ENCODE data around the gene SREBF2. TPM values are rescaled to one million over a fixed set of nuclear protein-coding genes. Genes with fewer than 3 reads are reported as not detected.

The SREBF2 gene
- total RNA-seq, 2 donors from 2014 or later = 127 to 131 TPM

DNA sequence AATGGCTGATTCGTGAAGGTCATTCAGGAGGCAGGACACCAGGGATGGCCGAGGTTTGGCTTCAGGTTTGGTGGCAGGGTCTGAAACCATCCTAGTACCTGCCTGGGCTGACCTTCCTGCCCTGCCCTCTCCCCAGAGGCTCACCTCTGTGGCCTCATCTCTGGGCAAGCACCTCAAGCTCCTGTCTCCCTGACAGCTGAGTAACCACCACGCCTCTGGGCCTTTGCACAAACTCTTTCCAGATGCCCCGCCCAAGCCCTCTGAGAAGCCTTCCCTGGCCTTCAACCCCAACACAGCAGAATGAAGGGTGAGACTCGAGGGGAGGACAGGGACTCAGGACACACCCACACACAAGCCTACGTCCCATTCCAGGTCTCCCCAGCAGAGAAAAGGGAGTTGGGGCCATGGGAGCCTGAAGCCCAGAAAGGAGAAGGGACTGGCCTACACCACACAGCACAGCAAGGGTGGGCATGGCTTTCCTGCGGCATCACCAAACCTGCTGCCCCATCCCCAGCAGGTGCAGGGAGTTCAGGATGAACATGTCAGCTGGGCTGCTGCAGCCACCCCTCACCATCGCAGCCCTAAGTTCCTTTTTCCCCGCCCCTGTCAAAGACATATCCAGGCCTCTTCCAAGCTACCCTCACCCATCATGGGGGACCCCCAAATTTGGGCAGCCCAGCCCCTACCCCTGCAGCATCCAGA lies 79.6 kb downstream of the SREBF2 start:
- H3K4me1 Mint-ChIP-seq (ENCODE audit: low read depth) = peaks cover 50% of the 10 kb centered on the region
- no peaks in the 10 kb centered on the region for H3K9me3 Mint-ChIP-seq
- peaks cover 40% of the 10 kb centered on the region for H3K27me3 Mint-ChIP-seq (ENCODE audit: low read depth)
- no peak for ATAC-seq (replicated peaks in 1 of 2)
- H3K36me3 Mint-ChIP-seq (ENCODE audit: insufficient read depth in 2 of 2) = peaks cover 0 to 3% of the 10 kb centered on the region in 2 donors
- no peak for DNase-seq
- no peak overlapping the region for H3K27ac Mint-ChIP-seq
- peak overlapping the region; percentile 25 to 74 for H3K4me3 Mint-ChIP-seq

GRCh38 chr22:41913040-41913719 lies 80.3 kb downstream of the SREBF2 start:
- DNase-seq = no peak
- Mint-ChIP-seq H3K27me3 (ENCODE audit: low read depth) (peaks cover 40% of the 10 kb centered on the region), H3K27ac (no peak overlapping the region), H3K4me1 (ENCODE audit: low read depth) (peaks cover 47% of the 10 kb centered on the region), H3K36me3 (ENCODE audit: insufficient read depth in 2 of 2) (peaks cover 0 to 3% of the 10 kb centered on the region in 2 donors), H3K9me3 (no peaks in the 10 kb centered on the region), H3K4me3 (peak overlapping the region; percentile 25 to 74)
- no peak for ATAC-seq (replicated peaks in 1 of 2)

- H3K9me3 Mint-ChIP-seq = no peaks in the 10 kb centered on the region
- H3K27ac Mint-ChIP-seq = no peak overlapping the region
- no peak for DNase-seq
- H3K4me1 Mint-ChIP-seq (ENCODE audit: low read depth) = peaks cover 49% of the 10 kb centered on the region
- peaks cover 40% of the 10 kb centered on the region for H3K27me3 Mint-ChIP-seq (ENCODE audit: low read depth)
- peak overlapping the region in 1 of 2 donors; percentile 34 for H3K4me3 Mint-ChIP-seq
- H3K36me3 Mint-ChIP-seq (ENCODE audit: insufficient read depth in 2 of 2) = peaks cover 0 to 3% of the 10 kb centered on the region in 2 donors
- ATAC-seq (replicated peaks in 1 of 2) = peak; percentile 8 to 13
Observed at GRCh38 chr22:41913842-41914534, 81.1 kb downstream of the SREBF2 start.

DNA sequence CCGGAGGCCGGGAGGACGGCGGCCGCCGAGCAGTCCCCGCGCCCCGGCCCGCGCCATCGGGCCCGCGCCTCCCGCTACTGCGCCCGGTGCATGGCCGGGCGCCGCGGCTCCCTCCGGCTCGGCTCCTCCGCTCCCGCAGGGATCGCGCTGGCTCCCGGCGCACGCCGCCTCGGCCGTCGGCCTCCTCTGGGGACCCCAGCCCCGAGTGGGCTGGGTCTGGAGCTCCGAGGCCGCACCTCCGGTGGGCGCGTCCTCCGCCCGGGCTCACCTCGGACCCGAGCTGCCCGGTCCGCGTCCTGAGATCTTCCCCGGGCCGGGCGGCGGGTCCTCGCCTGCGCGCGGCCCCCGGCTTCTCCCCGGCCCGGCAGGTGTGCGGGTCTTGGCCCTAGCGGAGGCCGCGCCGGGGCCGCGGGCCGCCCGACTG lies 81.7 kb downstream of the SREBF2 start:
- Mint-ChIP-seq H3K36me3 (ENCODE audit: insufficient read depth in 2 of 2) (peaks cover 0 to 3% of the 10 kb centered on the region in 2 donors), H3K9me3 (no peaks in the 10 kb centered on the region), H3K27ac (no peak overlapping the region), H3K4me1 (ENCODE audit: low read depth) (peaks cover 48% of the 10 kb centered on the region), H3K4me3 (no peak overlapping the region), H3K27me3 (ENCODE audit: low read depth) (peaks cover 40% of the 10 kb centered on the region)
- peak; percentile 12 to 19 for ATAC-seq (replicated peaks in 1 of 2)
- no peak for DNase-seq

DNA sequence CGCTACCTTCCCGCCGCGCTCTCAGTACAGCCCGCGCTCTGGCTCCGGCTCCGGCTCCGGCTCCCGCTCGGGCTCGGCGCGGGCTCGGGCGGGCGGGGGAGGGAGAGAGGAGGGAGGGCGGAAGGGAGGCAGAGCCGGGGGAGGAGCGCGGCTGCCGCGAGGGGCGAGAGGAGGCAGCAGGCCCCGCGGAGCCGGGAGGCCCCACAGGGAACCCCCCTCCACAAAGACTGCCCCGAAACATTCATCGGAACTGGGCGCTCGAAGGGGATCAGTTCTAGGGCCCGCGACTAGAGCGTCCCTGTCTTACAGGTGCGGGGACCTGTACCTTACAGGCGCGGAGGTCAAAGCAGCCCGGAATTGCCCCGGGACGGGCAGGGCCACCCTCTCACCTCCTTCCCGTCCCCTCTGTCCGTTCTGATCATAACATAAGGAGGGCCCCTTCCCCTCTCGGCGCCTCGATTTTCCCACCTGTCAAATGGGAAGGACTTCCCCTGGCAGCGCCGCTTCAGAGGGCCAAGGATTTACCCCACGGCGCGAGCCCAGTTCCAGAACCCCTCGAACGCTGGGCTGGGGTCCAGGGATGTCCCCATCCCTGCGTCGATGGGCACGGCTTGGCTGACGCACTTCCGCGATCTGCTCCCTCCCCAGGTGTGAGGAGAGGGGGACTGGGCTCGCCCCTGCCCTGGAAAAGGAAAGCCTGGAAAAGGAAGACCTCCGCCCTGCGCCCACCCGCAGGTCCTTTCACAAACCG lies 82.3 kb downstream of the SREBF2 start, which contains the start of gene SHISA8:
SHISA8 (minus strand) TSS at position 40 of the 751 bp plus-strand sequence. CDS start 407 bp downstream, outside the sequence.
- peak within 1 kb of the TSS; percentile 55 to 67 for H3K4me3 Mint-ChIP-seq
- peaks cover 50% of the 10 kb centered on the region for H3K4me1 Mint-ChIP-seq (ENCODE audit: low read depth)
- DNase-seq (peak; percentile 72 to 73), ATAC-seq (replicated peaks in 1 of 2) (peak; percentile 56 to 65)
- peaks cover 0 to 3% of the 10 kb centered on the region in 2 donors for H3K36me3 Mint-ChIP-seq (ENCODE audit: insufficient read depth in 2 of 2)
- no peaks in the 10 kb centered on the region for H3K9me3 Mint-ChIP-seq
- H3K27me3 Mint-ChIP-seq (ENCODE audit: low read depth) = peaks cover 40% of the 10 kb centered on the region
- no peak within 1 kb of the TSS for H3K27ac Mint-ChIP-seq

DNA sequence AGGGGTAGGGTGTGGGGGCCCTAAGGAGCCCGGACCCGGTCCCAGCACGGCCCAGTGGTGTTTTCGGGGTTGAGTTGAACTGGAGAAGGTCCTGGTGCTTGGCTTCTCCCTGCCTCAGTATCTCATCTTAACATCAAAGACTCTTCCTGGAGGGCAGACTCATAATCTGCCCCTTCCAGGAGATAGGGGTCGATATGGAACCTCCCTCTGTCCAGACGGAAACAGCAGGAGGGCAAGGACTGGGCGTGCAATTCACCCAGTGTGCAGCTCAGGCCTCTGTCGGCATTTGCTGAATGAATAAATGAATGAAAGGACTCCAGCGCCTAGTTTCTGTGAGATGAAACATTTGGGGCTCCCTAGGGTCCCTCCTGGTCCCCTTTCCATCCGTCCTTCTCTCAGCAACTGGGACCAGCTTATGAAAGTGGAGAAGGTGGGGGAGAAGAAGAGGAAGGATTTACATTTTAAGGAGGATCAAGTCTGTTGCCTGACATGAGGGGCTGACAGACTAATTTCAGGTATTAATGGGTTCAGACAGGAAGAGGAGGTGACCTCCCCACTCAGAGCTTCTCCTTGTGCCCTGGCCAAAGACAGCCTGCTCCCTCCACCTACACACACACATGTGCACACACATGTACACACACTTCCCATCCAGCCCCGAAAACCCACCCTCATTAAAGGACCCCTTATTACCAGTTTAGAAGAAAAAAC lies 83.0 kb downstream of the SREBF2 start:
- H3K27ac Mint-ChIP-seq = no peak overlapping the region

DNA sequence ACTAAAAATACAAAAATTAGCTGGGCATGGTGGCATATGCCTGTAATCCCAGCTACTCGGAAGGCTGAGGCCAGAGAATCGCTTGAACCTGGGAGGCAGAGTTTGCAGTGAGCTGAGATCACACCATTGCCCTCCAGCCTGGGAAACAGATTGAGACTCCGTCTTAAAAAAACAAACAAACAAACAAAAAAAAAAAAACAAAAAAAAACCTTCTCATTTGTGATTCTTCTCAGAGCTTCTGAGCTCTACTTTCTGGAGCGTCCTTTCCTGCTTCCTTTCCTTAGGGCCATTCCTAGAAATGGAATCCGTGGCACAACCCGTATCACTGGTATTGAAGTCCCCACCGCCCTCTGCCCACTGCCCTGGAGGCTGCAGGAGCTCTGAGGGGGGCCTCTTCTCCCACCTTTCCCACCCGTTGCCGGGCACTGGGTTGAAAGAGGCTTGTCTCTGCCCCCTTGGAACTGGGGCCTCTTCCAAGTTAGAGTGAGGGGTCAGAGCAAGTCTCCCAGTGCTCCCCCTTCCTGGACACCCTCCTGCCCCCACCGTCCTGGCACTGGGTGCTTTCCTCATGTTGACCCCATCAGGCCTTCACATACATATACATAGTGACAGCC lies 83.9 kb downstream of the SREBF2 start:
- ATAC-seq (replicated peaks in 1 of 2) = no peak
- Mint-ChIP-seq H3K27me3 (ENCODE audit: low read depth) (peaks cover 32% of the 10 kb centered on the region), H3K4me3 (no peak overlapping the region)

More for the DNA sequence above, 83.0 kb downstream of the SREBF2 start:
- ATAC-seq (replicated peaks in 1 of 2) (no peak), DNase-seq (no peak)
- Mint-ChIP-seq H3K4me3 (peak overlapping the region; percentile 55 to 67), H3K9me3 (no peaks in the 10 kb centered on the region), H3K4me1 (ENCODE audit: low read depth) (peaks cover 53% of the 10 kb centered on the region), H3K36me3 (ENCODE audit: insufficient read depth in 2 of 2) (peaks cover 0 to 3% of the 10 kb centered on the region in 2 donors), H3K27me3 (ENCODE audit: low read depth) (peaks cover 40% of the 10 kb centered on the region)

GRCh38 chr22:41917375-41917902 lies 84.5 kb downstream of the SREBF2 start:
- H3K27ac Mint-ChIP-seq = no peak overlapping the region
- ATAC-seq (replicated peaks in 1 of 2) (no peak), DNase-seq (no peak)
- H3K36me3 Mint-ChIP-seq (ENCODE audit: insufficient read depth in 2 of 2) = no peaks in the 10 kb centered on the region
- H3K9me3 Mint-ChIP-seq = no peaks in the 10 kb centered on the region
- peaks cover 26% of the 10 kb centered on the region for H3K27me3 Mint-ChIP-seq (ENCODE audit: low read depth)
- peaks cover 42% of the 10 kb centered on the region for H3K4me1 Mint-ChIP-seq (ENCODE audit: low read depth)
- no peak overlapping the region for H3K4me3 Mint-ChIP-seq

More for the DNA sequence above, 83.9 kb downstream of the SREBF2 start:
- Mint-ChIP-seq H3K9me3 (no peaks in the 10 kb centered on the region), H3K36me3 (ENCODE audit: insufficient read depth in 2 of 2) (peaks cover 0 to under 1% of the 10 kb centered on the region in 2 donors), H3K4me1 (ENCODE audit: low read depth) (peaks cover 45% of the 10 kb centered on the region), H3K27ac (no peak overlapping the region)
- no peak for DNase-seq

DNA sequence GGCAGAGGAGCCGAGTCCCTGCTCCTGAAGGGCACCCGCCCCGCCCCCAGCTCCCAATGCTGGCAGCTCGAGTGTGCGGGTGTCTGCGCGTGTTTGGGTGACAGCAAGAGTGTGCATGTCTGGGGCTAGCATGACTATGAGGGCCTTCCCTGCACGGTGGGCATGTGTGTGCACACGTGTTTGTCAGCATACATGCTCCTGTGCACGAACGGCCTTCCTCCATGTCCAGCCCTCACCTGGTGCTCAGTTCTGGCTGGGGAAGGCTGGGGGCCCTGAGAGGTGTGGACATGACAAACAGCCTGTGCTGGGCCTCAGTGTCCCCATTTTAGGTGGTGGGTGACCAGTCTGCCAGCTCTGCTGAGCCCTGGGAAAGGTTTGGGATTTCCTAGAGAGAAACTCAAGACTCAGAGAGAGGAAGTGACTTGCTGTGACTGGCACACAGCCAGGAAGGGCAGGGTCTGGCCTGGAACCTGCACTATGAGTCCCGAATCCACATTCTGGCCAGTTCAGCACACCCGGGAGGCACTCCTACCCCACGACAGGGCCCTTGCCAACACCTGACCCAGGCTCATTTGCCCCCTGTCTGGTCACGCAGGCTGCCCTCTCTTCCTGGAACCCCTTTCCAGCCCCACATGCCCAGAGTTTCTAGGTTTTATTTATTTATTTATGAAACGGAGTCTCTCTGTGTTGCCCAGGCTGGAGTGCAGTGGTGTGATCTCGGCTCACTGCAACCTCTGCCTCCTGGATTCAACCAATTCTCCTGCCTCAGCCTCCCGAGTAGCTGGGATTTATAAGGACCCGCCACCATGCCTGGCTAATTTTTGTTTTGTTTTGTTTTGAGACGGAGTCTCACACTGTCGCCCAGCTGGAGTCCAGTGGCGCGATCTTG lies 85.2 kb downstream of the SREBF2 start:
- H3K27me3 Mint-ChIP-seq (ENCODE audit: low read depth) = peaks cover 19% of the 10 kb centered on the region
- no peak for ATAC-seq (replicated peaks in 1 of 2)
- H3K9me3 Mint-ChIP-seq = no peaks in the 10 kb centered on the region
- no peaks in the 10 kb centered on the region for H3K36me3 Mint-ChIP-seq (ENCODE audit: insufficient read depth in 2 of 2)
- no peak overlapping the region for H3K27ac Mint-ChIP-seq
- H3K4me1 Mint-ChIP-seq (ENCODE audit: low read depth) = peaks cover 34% of the 10 kb centered on the region
- DNase-seq = peak in 1 of 2 donors; percentile 37
- H3K4me3 Mint-ChIP-seq = peak overlapping the region; percentile 39 to 75

DNA sequence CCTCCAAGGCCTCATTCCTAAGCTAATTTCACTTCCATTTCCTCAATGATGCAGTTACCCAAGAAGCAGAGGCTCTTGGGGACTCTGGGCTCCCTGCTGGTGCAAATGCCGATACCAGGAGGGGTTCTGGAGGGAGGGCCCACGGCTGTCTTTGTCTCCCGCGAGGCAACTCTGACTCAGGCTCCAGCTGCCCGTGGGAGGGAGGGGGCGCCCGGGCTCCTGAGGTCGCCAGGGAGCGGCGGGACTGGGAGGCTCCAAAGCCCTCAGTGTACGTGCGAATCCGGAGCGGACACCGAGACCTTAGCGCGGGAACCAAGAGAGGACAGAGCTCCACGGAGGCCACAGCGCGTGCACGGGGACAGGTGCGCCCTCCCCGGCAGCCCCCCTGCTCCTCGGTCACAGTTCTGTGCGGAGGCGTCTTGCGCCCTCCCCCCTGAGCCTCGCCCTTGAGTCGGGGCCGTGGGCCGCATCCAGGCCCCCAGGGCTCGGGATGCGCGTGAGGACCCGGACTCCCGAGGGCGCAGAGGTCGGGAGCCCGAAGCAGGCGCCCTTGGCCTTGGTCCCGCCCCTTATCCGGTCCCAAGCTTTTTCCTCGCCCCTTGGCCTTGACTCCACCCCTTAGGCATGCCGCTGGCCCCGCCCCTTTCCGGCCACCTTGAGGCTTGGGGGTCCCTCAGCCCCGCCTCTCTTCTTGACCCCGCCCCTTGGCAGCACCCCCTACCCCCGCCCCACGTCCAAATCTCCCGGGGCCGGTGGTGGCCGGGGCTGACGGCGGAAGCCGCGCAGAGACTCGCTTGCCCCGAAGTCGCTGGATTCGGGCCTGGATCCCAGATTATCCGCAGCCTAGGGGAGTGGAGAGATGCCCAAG lies 86.7 kb downstream of the SREBF2 start:
- ATAC-seq (replicated peaks in 1 of 2) (peak; percentile 16 to 47), DNase-seq (peak; percentile 42 to 54)
- Mint-ChIP-seq H3K9me3 (no peaks in the 10 kb centered on the region), H3K27me3 (ENCODE audit: low read depth) (peaks cover 15% of the 10 kb centered on the region), H3K4me1 (ENCODE audit: low read depth) (peaks cover 30% of the 10 kb centered on the region), H3K36me3 (ENCODE audit: insufficient read depth in 2 of 2) (no peaks in the 10 kb centered on the region), H3K27ac (no peak overlapping the region), H3K4me3 (peak overlapping the region; percentile 75 to 77)
